HEK293T (cell line): ENCODE results near the gene PAPOLA.

Experiments used
- CTCF ChIA-PET: fragments of 350-600 bp; formaldehyde crosslinking; extraction: SDS; loops from one replicate; lab custom pipeline; 2021; ENCODE audit warnings: antibody characterized with exemption, inconsistent platforms; lab: Yijun Ruan, JAX
- POLR2A ChIA-PET: fragments of 350-600 bp; formaldehyde crosslinking; extraction: SDS; loops from one replicate; lab custom pipeline; 2020; ENCODE audit warnings: antibody characterized with exemption, inconsistent platforms; lab: Yijun Ruan, JAX
- DNase-seq: peaks from one replicate; pipeline ENCODE4 v3.0.0; 2012; ENCODE audit warnings: mixed read lengths; ENCODE audit errors: extremely low spot score
- ARNT ChIP-seq: fragments of 450-650 bp; IDR thresholded peaks from 2 replicates; pipeline ENCODE4 v1.6.1; 2017; ENCODE audit warnings: mild to moderate bottlenecking
- BHLHE40 ChIP-seq: fragments of 450-650 bp; IDR thresholded peaks from 2 replicates; pipeline ENCODE4 v1.6.1; 2016; ENCODE audit warnings: mild to moderate bottlenecking, moderate library complexity, borderline replicate concordance
- CTBP1 ChIP-seq: fragments of 450-650 bp; IDR thresholded peaks from 2 replicates; pipeline ENCODE4 v1.6.1; 2016; ENCODE audit warnings: borderline replicate concordance
- ELF4 ChIP-seq: fragments of 450-650 bp; IDR thresholded peaks from 2 replicates; pipeline ENCODE4 v1.6.1; 2017; ENCODE audit warnings: antibody characterized with exemption
- FOXA1 ChIP-seq: fragments of 450-650 bp; IDR thresholded peaks from 2 replicates; pipeline ENCODE4 v1.6.1; 2016; ENCODE audit warnings: mild to moderate bottlenecking
- FOXK2 ChIP-seq: fragments of 450-650 bp; IDR thresholded peaks from 2 replicates; pipeline ENCODE4 v1.6.1; 2016; ENCODE audit warnings: mild to moderate bottlenecking
- FOXM1 ChIP-seq: fragments of 450-650 bp; IDR thresholded peaks from 2 replicates; pipeline ENCODE4 v1.6.1; 2017; ENCODE audit warnings: mild to moderate bottlenecking, borderline replicate concordance
- HDGF ChIP-seq: fragments of 450-650 bp; IDR thresholded peaks from 2 replicates; pipeline ENCODE4 v1.6.1; 2017; ENCODE audit warnings: antibody characterized with exemption, borderline replicate concordance
- L3MBTL2 ChIP-seq: fragments of 450-650 bp; conservative IDR thresholded peaks from 2 replicates; pipeline ENCODE4 v1.6.1; 2016; ENCODE audit warnings: mild to moderate bottlenecking
- LEF1 ChIP-seq: fragments of 450-650 bp; IDR thresholded peaks from 2 replicates; pipeline ENCODE4 v1.6.1; 2017; ENCODE audit warnings: mild to moderate bottlenecking, borderline replicate concordance
- NFRKB ChIP-seq: fragments of 450-650 bp; IDR thresholded peaks from 2 replicates; pipeline ENCODE4 v1.6.1; 2016; ENCODE audit warnings: mild to moderate bottlenecking, moderate library complexity
- SP1 ChIP-seq: fragments of 450-650 bp; IDR thresholded peaks from 2 replicates; pipeline ENCODE4 v1.6.1; 2017
- SUZ12 ChIP-seq: fragments of 450-650 bp; IDR thresholded peaks from 2 replicates; pipeline ENCODE4 v1.6.1; 2016; ENCODE audit warnings: mild to moderate bottlenecking
- TARDBP ChIP-seq: fragments of 450-650 bp; IDR thresholded peaks from 2 replicates; pipeline ENCODE4 v1.6.1; 2016
- ZNF384 ChIP-seq: fragments of 450-650 bp; IDR thresholded peaks from 2 replicates; pipeline ENCODE4 v1.6.1; 2016
- TF ChIP-seq, protein P1 (sequence below): fragments of 450-650 bp; IDR thresholded peaks from 2 replicates; pipeline ENCODE4 v1.6.1; 2016

The PAPOLA gene

DNA sequence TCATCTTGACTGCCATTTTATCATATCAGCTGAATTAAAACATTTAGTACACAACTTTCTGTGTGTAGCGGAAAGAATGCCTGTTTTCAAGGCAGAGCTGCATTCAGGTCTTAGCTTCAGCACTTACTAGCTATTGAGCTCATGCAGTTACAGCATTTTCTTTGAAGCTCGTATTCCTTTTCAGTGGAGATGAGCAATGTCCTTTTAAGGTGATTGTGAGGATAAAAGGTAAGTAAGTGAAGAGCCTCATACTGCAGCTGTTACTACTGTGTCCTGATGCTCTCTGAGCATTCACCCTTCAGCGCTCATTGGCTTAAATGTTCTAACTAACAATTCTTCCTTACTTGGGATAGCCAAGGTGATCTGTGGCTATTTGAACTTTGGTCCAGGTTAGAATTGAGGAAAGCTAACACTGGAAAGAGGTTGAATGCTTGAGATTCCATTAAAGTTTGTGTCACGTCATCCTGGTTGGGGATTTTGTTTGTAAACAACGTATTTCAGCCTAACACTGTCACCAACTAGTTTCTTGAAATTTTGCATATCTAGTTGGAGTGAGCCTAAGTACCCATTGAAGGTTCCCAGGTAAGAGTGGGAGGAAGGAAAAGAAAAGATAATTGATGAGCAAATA lies 71.4 kb downstream of the PAPOLA start:
- CTCF ChIA-PET, result no interaction called here
- POLR2A ChIA-PET, result no interaction called here
- TF ChIP-seq ELF4 (no peak), L3MBTL2 (no peak), ARNT (no peak), ZNF384 (no peak), BHLHE40 (no peak), SUZ12 (no peak), LEF1 (no peak), SP1 (no peak)
- TF ChIP-seq, protein P1, sequence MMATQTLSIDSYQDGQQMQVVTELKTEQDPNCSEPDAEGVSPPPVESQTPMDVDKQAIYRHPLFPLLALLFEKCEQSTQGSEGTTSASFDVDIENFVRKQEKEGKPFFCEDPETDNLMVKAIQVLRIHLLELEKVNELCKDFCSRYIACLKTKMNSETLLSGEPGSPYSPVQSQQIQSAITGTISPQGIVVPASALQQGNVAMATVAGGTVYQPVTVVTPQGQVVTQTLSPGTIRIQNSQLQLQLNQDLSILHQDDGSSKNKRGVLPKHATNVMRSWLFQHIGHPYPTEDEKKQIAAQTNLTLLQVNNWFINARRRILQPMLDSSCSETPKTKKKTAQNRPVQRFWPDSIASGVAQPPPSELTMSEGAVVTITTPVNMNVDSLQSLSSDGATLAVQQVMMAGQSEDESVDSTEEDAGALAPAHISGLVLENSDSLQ, result no peak
- no peak for DNase-seq

DNA sequence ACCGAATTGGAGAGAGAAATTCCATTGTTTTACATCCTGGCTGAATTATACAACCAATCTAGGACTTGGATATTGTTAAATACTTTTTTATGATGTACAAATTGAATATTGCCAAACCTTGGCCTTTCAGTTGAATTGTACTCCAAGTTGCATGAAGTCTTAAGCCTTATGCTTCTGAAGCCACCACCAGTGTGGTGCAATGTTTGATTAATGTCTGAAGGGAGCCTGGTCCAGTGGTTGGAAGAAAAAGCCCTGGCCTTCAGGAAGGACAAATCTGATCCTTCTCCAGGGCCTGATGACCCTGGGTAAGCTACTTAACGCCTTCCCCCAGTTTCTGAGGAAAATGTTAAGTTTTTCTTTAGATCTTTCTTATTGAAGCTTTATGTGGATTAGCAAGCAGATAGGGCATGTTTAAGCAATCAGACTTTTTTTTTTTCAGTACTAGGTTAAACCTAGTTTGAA lies 72.0 kb downstream of the PAPOLA start:
- ChIA-PET POLR2A (no interaction called here), CTCF (no interaction called here)
- TF ChIP-seq FOXA1 (no peak), ARNT (no peak), LEF1 (no peak), FOXM1 (no peak), SP1 (no peak), ELF4 (no peak), TARDBP (no peak), FOXK2 (no peak), CTBP1 (no peak)
- DNase-seq, result no peak

GRCh38 chr14:96574633-96575632 lies 72.8 kb downstream of the PAPOLA start:
- TF ChIP-seq L3MBTL2, result no peak
- TF ChIP-seq FOXM1, result no peak
- TF ChIP-seq ZNF384, result no peak
- TF ChIP-seq SUZ12, result no peak
- TF ChIP-seq NFRKB, result no peak
- no peak for TF ChIP-seq ARNT
- no peak for TF ChIP-seq CTBP1
- no peak for TF ChIP-seq TARDBP
- TF ChIP-seq HDGF, result no peak
- TF ChIP-seq FOXK2, result no peak
- TF ChIP-seq FOXA1, result no peak
- TF ChIP-seq, protein P1, result no peak
- TF ChIP-seq ELF4, result no peak
- TF ChIP-seq SP1, result no peak
- TF ChIP-seq LEF1, result no peak
- TF ChIP-seq BHLHE40, result no peak
- ChIA-PET CTCF (no interaction called here), POLR2A (no interaction called here)
- no peak for DNase-seq

- TF ChIP-seq SUZ12 (no peak), FOXK2 (no peak), FOXM1 (no peak), TARDBP (no peak), NFRKB (no peak), BHLHE40 (no peak), ZNF384 (no peak), CTBP1 (no peak), ARNT (no peak), HDGF (no peak), L3MBTL2 (no peak), FOXA1 (no peak), ELF4 (no peak), LEF1 (no peak), SP1 (no peak)
- TF ChIP-seq, protein P1, result no peak
- POLR2A ChIA-PET, result no interaction called here
- DNase-seq, result no peak
- CTCF ChIA-PET, result interaction anchor here (1.0 kb wide), 1 partner anchor 8 kb away, joined by 3 read pairs; no protein-coding TSS in a partner anchor
These were observed 74.2 kb downstream of the PAPOLA start for GRCh38 chr14:96576359-96576758.

- ChIA-PET CTCF (no interaction called here), POLR2A (no interaction called here)
- no peak for TF ChIP-seq SP1
- no peak for TF ChIP-seq CTBP1
- TF ChIP-seq TARDBP, result no peak
- TF ChIP-seq L3MBTL2, result no peak
- TF ChIP-seq ZNF384, result no peak
- no peak for DNase-seq
These were observed 74.8 kb downstream of the PAPOLA start for GRCh38 chr14:96576937-96577336.
